Psoas muscle (tissue), 8 donors: ENCODE data around the gene ZMIZ1. TPM values are rescaled to one million over a fixed set of nuclear protein-coding genes. Genes with fewer than 3 reads are reported as not detected.

Source experiments
- ATAC-seq, 4 donors: fragments of 200-7000 bp; cut with Tn5 transposase; one replicate each; pipeline ENCODE4 v1.9.1; 2020; ENCODE audit warnings: moderate library complexity in 3 of 4, mild to moderate bottlenecking in 2 of 4
- DNase-seq, 2 donors: peaks; one replicate each; pipeline ENCODE4 v3.0.0-alpha.2; 2020
- H3K27ac ChIP-seq: fragments of 200-600 bp; one replicate; pipeline ENCODE4 v1.8.0; 2022
- H3K27me3 ChIP-seq, 3 donors: fragments of 200-600 bp in 1 of 3; one replicate each; pipeline versions ENCODE4 v1.6.1 to v1.8.0; 2013 to 2022; ENCODE audit warnings: low read length in 2 of 3, mild to moderate bottlenecking in 2 of 3, moderate library complexity in 1 of 3; ENCODE audit not compliant: insufficient read depth in 3 of 3
- H3K36me3 ChIP-seq, 2 donors: fragments of 200-600 bp in 1 of 2; one replicate each; pipeline versions ENCODE4 v1.6.1 to v1.8.0; 2013 to 2022; ENCODE audit warnings: low read depth in 1 of 2, mild to moderate bottlenecking in 1 of 2, moderate library complexity in 1 of 2; ENCODE audit not compliant: insufficient read depth in 1 of 2
- H3K4me1 ChIP-seq: fragments of 200-600 bp; one replicate; pipeline ENCODE4 v1.8.0; 2022
- H3K4me3 ChIP-seq: fragments of 200-600 bp; one replicate; pipeline ENCODE4 v1.8.0; 2022; ENCODE audit warnings: mild to moderate bottlenecking
- H3K9me3 ChIP-seq: fragments of 200-600 bp; one replicate; pipeline ENCODE4 v1.8.0; 2022
- CTCF ChIP-seq: fragments of 200-600 bp; IDR thresholded peaks from one replicate; pipeline ENCODE4 v1.8.0; 2022; ENCODE audit warnings: antibody characterized with exemption
- WGBS, 3 donors: extraction: QIAGEN DNeasy Blood & Tissue Kit; methylation state at CpG; one replicate each; pipeline versions ENCODE4 v1.1.6 to v1.1.7; 2013; 5-methylcytosine and 5-hydroxymethylcytosine counted together
- intact Hi-C, 2 donors: fragments of 100-400 bp; cut with DNase I; formaldehyde crosslinking; loops; one replicate each; pipeline versions ENCODE4 v1.11.0 to v1.14.2; 2022
- polyA plus RNA-seq, 3 donors: library from polyadenylated mRNA; stranded (reverse); fragments of 200-250 nt; gene quantifications; one replicate each; pipeline ENCODE4 v1.2.3, GENCODE V29; 2013
- total RNA-seq, 4 donors: library from RNA; stranded (reverse); fragmentation: NEBNext Ultra II Directional in 2 of 4; extraction: Animal tissue kit (Norgen Biotek cat#: 25700) in 2 of 4; gene quantifications; one replicate each; pipeline versions ENCODE4 v1.2.1 to v1.2.4, GENCODE V29; 2021 to 2023
- donor health status: healthy with polysubstance abuse.
- donor health status: DM: no; HTN: no; CAD: no; lungs with moderate emphysema.
- donor health status: Bipolar disorder and iron deficiency.
- donor health status: healthy.
- donor health status: DM: yes; HTN: yes; CAD: no.
- donor health status: DM: no; HTN: no; CAD: no.
- donor health status: DM: no; HTN: no; CAD: no.
- donor health status: DM: yes; HTN: yes; CAD: no.

ZMIZ1 gene
- total and polyA plus RNA-seq, 7 donors = 10.4 to 37.6 (median 30.0) TPM

- H3K36me3 ChIP-seq = no peaks in the 10 kb centered on the region
- no peaks in the 10 kb centered on the region for H3K9me3 ChIP-seq
- TF ChIP-seq CTCF = no peak
- H3K4me3 ChIP-seq = no peak overlapping the region
- intact Hi-C loops = no loop called here
- ATAC-seq = no peak
- H3K27me3 ChIP-seq = no peaks in the 10 kb centered on the region
- WGBS, 3 donors = 92 to 95% (median 94%) methylated on average over 4 of the region's 4 CpGs
- no peaks in the 10 kb centered on the region for H3K4me1 ChIP-seq
- no peak overlapping the region for H3K27ac ChIP-seq
- DNase-seq = no peak
Observed at GRCh38 chr10:79055892-79056291, 12.9 kb upstream of the ZMIZ1 start.

- Histone ChIP-seq H3K4me3 (no peak overlapping the region), H3K9me3 (no peaks in the 10 kb centered on the region), H3K4me1 (no peaks in the 10 kb centered on the region), H3K27me3 (no peaks in the 10 kb centered on the region), H3K36me3 (no peaks in the 10 kb centered on the region), H3K27ac (no peak overlapping the region)
- no peak for TF ChIP-seq CTCF
- WGBS, 3 donors = 96 to 97% (median 96%) methylated on average over 8 of the region's 8 CpGs
- intact Hi-C loops = no loop called here
- peak in 1 of 2 donors; percentile 18 for DNase-seq
- ATAC-seq = no peak
Observed at GRCh38 chr10:79056361-79056735, 12.4 kb upstream of the ZMIZ1 start.

- H3K9me3 ChIP-seq = no peaks in the 10 kb centered on the region
Observed at GRCh38 chr10:79056736-79057391, 11.9 kb upstream of the ZMIZ1 start.

GRCh38 chr10:79057481-79058275 is 11.1 kb upstream of the ZMIZ1 start:
- DNase-seq = peak; percentile 2 to 19

More at GRCh38 chr10:79056736-79057391, 11.9 kb upstream of the ZMIZ1 start:
- Histone ChIP-seq H3K36me3 (no peaks in the 10 kb centered on the region), H3K4me1 (no peaks in the 10 kb centered on the region), H3K27ac (no peak overlapping the region), H3K4me3 (no peak overlapping the region), H3K27me3 (no peaks in the 10 kb centered on the region)
- intact Hi-C loops = no loop called here
- ATAC-seq (no peak), DNase-seq (peak; percentile 4 to 26)
- TF ChIP-seq CTCF = no peak
- WGBS, 3 donors = 89 to 99% (median 89%) methylated on average over 14 of the region's 14 CpGs

More at GRCh38 chr10:79057481-79058275, 11.1 kb upstream of the ZMIZ1 start:
- no peak for TF ChIP-seq CTCF
- WGBS, 3 donors = 85 to 96% (median 89%) methylated on average over 12 of the region's 12 CpGs
- H3K36me3 ChIP-seq = no peaks in the 10 kb centered on the region
- H3K4me3 ChIP-seq = no peak overlapping the region
- ATAC-seq = no peak
- no peaks in the 10 kb centered on the region for H3K9me3 ChIP-seq
- no peaks in the 10 kb centered on the region for H3K27me3 ChIP-seq
- intact Hi-C loops = no loop called here
- no peak overlapping the region for H3K27ac ChIP-seq
- no peaks in the 10 kb centered on the region for H3K4me1 ChIP-seq
